HG02973 (cell line): ENCODE measurements around the gene SNORC.

ENCODE experiments used
- ATAC-seq: cut with Tn5 transposase; IDR thresholded peaks from one replicate; pipeline ENCODE4 v1.9.1; 2021; ENCODE audit warnings: moderate library complexity; ENCODE audit not compliant: unreplicated experiment

SNORC gene

DNA sequence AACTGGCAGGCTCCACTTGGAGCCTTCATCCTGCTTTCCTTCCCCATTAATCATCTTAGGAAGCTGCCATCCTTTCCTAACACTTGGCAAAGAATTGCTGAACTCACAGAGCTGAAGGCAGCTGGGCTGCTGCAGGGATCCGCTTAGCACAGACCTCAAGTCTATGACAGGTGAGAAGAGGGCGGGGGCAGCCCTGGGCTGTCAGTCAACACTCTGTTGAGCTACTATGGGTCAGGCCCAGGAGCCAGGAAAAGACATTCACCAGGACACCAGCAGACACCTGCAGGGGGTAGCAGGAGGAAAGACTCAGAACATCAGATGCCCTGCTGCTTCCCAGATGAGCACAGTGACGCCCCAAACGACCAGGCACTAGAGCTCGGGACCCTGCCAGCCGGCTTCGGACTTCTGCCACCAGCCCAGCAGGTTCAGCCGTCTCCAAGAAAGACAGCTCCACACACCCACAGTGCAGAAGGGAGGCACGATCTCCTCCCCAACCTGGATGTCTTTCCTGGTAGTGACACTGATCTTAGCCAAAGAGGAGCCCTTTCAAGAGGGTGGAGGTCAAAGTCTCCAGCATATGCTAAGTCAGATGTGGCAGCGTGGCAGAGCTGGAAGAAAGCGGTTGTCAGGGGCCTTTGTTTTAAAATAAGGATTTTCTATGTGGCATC is 55.2 kb downstream of the SNORC start:
- no peak for ATAC-seq

DNA sequence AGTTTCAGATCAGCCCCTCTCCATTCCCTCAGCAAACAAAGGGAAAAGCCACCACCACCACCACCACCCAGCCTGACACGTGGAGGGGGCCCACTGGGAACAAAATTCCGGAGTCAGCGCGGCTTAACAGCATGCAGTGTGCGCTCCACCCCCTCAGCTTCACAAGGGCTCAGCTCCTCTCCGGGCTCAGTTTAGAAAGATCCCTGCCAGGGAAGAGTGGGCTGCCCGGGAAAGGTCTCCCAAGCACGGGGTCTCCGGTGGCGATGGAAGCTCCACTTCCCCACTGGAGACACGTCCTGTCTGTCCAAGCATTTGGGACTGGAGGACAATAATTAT is 55.7 kb downstream of the SNORC start:
- ATAC-seq, result no peak

DNA sequence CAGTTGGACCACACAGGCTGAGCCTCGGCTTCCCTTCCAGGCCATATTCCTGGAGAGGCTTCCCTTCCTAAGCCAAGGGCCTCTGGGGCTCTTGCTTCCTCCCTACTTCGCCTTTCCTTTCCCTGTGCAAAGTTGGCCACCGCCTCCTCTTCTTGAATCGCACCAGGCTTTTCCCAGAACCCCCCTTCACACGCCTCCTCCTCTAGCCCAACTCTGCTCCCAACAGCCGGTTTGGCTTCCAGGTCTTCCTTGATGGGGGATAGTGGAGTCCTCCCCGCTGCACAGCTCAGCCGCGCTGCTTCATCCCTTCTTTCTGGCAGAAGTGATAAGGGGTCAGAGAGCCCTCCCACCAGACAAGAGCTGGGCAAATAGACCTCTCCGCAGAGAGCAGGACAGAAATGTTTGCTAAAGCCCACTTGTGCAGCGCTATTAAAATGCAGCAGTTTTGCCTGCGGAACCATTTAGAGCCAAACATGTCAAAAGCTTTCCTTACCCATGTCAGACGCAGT is 56.4 kb downstream of the SNORC start:
- no peak for ATAC-seq

DNA sequence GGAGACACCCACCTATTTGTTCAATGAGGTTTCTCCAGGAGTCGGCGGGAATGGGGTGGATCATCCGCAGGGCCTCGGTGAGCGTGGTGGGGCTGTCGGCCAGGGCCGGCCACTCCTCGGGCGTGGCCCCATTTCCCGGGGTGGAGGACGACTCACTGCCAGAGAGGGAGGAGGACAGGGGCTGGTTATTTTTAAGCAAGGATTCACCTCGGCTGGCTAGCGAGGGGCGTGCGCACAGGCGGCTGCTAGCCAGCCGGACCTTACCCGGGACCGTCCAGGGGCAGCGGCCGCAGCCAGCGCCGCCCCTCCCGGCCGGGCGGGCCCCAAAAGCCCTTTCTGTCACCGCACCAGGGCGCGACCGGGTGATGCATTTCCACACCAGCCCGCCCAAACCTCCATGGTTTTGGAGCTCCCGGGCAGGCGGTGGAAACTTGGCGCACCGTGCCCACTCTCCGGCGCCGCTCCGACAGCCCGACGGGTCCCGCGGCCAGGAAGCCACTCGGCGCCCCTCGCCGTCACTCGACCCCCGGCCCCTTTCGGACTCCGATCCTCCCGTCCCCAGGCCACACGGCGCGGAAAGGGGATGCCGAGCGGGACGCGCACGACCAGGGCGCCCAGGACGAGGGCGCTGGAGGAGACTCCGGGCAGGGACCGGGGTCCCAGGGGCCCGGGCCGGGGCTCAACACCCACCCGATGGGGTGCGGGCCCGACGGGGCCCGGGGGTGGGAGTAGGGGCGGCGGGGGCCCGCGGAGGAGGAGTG is 57.1 kb downstream of the SNORC start:
- no peak for ATAC-seq

DNA sequence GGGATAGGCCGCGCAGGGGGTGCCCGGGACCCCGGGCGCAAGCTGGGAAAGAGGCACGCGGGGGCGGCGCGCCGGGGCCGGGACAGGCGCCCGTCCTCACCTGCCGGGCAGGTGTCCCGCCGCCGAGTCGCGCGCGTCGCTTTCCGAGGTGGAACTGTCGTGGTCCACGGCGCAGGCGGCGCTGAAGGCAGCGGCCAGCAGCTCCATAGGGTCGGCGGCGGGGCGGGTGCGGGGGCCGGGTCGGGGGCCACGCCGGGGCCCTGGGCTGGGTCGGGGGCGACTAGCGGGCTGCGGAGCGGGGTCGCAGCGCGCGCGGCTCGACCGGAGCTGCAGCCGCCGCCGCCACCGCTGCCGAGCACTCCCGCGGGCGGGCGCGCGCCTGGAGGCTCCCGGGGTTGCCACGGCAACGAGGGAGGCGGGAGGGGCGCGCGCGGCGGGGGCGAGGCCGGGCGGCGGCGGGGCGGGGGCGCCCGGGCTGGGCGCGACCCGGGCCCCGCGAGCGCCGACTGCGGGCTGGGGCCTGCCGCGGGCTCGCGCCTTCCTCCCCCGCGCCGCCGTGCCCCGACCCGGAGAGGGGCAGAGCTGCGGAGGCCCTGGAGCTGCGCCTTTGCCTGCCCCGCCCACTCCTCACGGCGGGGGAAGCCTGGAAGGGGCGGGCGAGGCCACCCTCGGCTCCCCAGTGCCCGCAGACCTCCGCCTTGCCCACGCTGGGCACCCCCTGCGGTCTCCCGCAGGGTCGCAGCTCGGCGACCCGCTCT is 57.9 kb downstream of the SNORC start:
- ATAC-seq, result no peak
